DMS53 treated with DMSO at 0.1 percent for 48 hours (cell line): ENCODE data around the gene GSTT4.
"Not testable (repeated sequence)": the region's sequence is repeated elsewhere in the genome, so short reads cannot be mapped to it uniquely, and the experiment has no call there.

Experiments used
- DNase-seq: peaks from one replicate; lab custom pipeline; 2025; ENCODE audit not compliant: unreplicated experiment; lab: John Stamatoyannopoulos, UW

Gene GSTT4

GRCh38 chr22:24025475-24025874, 20.2 kb upstream of the GSTT4 start:
- DNase-seq = no peak

- DNase-seq = no peak
Measured at GRCh38 chr22:24024354-24024753, 19.1 kb upstream of the GSTT4 start.

- no peak for DNase-seq
Measured at GRCh38 chr22:24023204-24023789, 18.0 kb upstream of the GSTT4 start.

- DNase-seq = no peak
Measured at GRCh38 chr22:24021304-24021703, 16.1 kb upstream of the GSTT4 start.

- DNase-seq = no peak
Measured at GRCh38 chr22:24016156-24016555, 10.9 kb upstream of the GSTT4 start.

GRCh38 chr22:24011735-24012068, 6.4 kb upstream of the GSTT4 start:
- DNase-seq = peak; percentile 1

GRCh38 chr22:24010018-24010391, 4.8 kb upstream of the GSTT4 start:
- DNase-seq = no peak

GRCh38 chr22:24009227-24010017, 4.2 kb upstream of the GSTT4 start:
- DNase-seq = no peak

- no peak for DNase-seq
Measured at GRCh38 chr22:24008381-24009226, 3.4 kb upstream of the GSTT4 start.

GRCh38 chr22:24008022-24008283, 2.7 kb upstream of the GSTT4 start:
- DNase-seq = no peak

- DNase-seq = no peak
Measured at GRCh38 chr22:24007253-24008021, 2.2 kb upstream of the GSTT4 start.

- no peak for DNase-seq
Measured at GRCh38 chr22:24006914-24007214, 1.6 kb upstream of the GSTT4 start.

- DNase-seq = no peak
Measured at GRCh38 chr22:24006207-24006913, 1.1 kb upstream of the GSTT4 start.

GRCh38 chr22:24003887-24004286, 1.4 kb downstream of the GSTT4 start:
- no peak for DNase-seq

- no peak for DNase-seq
Measured at GRCh38 chr22:24002851-24003250, 2.4 kb downstream of the GSTT4 start.

GRCh38 chr22:24002272-24002671, 3.0 kb downstream of the GSTT4 start:
- no peak for DNase-seq

GRCh38 chr22:24001314-24001713, 3.9 kb downstream of the GSTT4 start:
- DNase-seq = no peak

GRCh38 chr22:23999779-24000178, 5.5 kb downstream of the GSTT4 start:
- not testable (repeated sequence) for DNase-seq

GRCh38 chr22:23997092-23997491, 8.2 kb downstream of the GSTT4 start:
- no peak for DNase-seq

- DNase-seq = not testable (repeated sequence)
Measured at GRCh38 chr22:23993581-23994177, 11.6 kb downstream of the GSTT4 start.

GRCh38 chr22:23993080-23993479, 12.2 kb downstream of the GSTT4 start:
- DNase-seq = not testable (repeated sequence)
